ENCODE measurements around the gene NBPF3.
A peak's percentile ranks its signal among the peaks of the same experiment; 100 is the strongest.

The NBPF3 gene

DNA sequence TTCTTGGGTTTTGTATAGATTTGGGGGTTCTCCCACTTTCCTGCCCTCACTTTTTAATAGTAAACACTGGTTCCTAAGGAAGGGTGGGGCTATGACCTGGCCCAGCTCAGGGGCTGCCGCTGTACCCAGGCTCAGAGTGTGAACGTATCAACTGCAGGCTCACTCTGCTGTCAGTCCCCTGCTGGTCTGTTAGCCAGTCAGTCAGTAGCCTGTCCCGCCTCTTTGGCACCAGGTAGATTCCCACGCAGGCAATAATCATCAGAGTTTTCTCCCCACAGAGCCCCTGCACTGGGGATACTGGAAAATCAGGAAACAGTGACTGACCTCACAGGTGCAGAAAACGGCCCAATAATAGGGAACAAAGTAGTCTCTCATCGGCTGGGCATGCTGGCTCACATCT lies 54.3 kb downstream of the NBPF3 start:
- DNase-seq (ENCODE audit: low read depth in 2 of 2): no peak

DNA sequence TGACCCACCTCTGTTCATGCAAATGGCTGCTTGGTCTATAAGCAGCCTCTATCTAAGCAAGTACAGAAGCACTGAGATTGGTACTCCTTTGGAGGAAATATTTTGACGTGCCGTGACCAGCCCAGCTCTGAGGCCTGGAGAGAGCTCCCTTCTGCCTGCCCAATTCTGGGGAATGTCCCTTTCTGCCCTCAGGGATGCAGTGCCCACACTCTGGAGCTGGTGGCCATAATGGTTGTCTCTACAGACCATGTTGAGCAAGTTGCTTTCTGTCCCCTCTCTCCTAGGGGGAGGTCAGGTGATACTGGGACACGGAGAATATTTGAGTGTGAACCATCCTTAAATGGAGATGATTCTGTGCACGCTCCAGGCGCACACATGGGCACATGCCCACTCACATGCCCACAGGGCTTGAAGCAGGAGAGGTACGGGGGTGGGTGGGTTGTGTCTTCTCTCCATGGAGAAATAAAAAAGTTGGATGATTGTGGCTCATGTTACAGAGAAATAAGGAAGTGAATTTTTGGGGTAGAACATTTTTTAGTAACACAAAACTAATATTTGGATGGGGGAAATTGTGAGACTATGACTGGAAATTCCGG lies 55.4 kb downstream of the NBPF3 start:
- DNase-seq (ENCODE audit: low read depth in 2 of 2): no peak

GRCh38 chr1:21496063-21496462 lies 56.1 kb downstream of the NBPF3 start:
- no peak for DNase-seq (ENCODE audit: low read depth in 2 of 2)

DNA sequence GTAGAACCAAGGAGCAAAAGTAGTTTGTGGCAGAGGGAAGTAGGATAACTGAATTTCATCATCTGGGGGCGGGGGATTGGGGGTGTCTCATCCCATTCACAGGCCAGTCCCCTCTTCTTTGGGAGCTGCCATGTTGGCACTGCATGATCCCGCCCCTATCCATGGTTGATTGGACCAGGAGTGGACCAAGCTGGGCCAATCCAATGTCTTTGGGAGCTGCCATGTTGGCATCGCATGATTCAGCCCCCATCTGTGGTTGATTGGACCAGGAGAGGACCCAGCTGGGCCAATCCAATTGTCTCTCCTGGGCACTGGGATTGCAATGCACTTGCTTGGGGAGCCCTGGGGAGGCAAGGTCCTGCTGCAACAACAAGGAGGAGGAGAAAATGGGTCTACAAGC lies 56.9 kb downstream of the NBPF3 start:
- DNase-seq (ENCODE audit: low read depth in 2 of 2): no peak

DNA sequence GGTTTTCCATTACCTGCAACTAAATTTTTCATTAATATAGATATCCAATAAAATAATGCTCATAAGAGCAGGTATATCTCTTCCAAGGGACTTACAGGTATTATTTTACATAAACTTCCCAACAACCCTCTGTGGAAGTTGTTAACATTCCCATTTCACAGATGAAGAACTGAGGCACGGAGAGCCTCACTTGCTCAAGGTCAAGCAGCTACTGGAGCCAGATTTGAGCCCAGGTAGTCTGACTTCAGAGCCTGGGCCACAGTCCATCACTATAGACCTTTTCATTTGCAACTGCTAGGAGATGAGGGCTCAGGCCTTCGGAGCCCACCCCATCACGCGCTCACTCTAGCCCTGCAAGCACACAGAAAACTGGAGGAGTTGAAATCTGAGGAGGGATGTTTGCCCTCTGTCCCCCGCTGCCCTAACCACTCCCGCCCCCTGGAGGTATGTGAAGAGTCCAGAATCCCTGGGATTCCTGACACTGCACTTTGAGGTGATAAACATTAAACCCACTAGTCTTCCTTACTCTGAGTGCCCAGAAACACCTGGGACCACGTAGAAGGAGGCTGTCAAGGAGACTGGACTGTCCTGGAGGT lies 57.6 kb downstream of the NBPF3 start:
- DNase-seq (ENCODE audit: low read depth in 2 of 2): no peak

DNA sequence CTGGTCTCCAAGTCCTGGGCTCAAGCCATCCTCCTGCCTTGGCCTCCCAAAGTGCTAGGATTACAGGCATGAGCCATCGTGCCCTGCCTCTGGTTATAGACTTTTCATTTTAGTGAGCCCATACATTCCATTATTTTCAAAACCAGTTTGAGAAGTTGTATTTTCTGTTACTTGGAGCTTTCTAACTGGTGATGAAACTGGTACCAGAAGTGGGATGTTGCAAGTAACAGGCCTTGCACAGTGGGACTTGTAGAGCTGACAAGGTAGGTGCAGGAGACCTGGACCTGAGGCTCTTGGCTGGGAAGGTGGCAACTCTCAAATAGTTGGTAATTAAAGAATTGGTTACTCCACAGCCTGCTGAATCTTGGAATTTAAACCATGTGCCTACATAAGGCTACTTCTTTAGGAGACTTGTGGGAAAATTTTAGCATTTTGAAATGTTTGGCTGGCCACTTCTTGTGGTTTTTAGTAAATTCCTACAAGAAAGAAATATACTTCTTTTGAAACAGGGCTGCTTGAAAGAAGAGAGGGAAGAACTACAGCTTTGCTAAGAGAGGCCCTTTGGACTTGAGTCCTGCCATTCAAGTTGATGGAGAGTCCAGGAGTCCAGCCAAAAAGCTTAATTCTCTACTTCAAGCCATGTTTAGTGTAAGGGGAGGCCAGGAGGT lies 59.5 kb downstream of the NBPF3 start:
- DNase-seq (ENCODE audit: low read depth in 2 of 2): no peak

GRCh38 chr1:21503706-21504377 lies 63.9 kb downstream of the NBPF3 start:
- no peak for DNase-seq (ENCODE audit: low read depth in 2 of 2)

- no peak for DNase-seq (ENCODE audit: low read depth in 2 of 2)
Observed at GRCh38 chr1:21506804-21507203, 66.9 kb downstream of the NBPF3 start.

DNA sequence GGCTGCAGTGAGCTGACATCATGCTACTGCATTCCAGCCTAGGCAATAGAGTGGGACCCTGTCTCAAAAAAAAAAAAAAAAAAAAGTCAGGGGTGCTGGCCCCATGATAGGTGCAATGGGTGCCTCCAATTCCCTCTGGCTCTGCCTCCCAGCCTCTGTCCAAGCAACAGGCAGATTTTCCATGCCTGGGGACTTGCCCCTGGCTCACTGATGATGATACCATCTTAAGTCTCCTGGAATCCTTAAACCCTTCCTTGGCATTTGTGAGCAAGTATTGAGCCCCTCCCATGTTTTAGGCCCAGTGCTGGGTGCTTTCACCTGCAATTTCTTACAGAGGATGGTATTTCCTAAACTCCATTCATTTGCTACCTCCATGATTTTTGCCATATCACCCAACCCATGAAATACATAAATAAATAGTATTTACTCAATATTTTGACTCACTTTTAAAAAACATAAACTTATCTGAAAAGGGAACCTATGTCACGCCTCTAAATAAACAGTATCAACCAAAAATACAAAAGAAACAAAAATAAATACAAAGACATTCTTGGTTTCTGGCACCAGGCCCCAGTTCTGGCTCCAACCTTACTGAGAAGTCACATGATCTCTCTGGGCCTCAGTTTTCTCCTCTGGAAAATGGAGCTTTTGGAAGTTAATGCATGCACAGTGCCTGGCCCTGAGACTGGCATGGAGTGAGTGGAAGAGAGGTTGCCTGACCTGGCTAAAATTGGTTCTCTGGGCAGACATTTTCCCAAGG lies 67.8 kb downstream of the NBPF3 start:
- DNase-seq (ENCODE audit: low read depth in 2 of 2): no peak

DNA sequence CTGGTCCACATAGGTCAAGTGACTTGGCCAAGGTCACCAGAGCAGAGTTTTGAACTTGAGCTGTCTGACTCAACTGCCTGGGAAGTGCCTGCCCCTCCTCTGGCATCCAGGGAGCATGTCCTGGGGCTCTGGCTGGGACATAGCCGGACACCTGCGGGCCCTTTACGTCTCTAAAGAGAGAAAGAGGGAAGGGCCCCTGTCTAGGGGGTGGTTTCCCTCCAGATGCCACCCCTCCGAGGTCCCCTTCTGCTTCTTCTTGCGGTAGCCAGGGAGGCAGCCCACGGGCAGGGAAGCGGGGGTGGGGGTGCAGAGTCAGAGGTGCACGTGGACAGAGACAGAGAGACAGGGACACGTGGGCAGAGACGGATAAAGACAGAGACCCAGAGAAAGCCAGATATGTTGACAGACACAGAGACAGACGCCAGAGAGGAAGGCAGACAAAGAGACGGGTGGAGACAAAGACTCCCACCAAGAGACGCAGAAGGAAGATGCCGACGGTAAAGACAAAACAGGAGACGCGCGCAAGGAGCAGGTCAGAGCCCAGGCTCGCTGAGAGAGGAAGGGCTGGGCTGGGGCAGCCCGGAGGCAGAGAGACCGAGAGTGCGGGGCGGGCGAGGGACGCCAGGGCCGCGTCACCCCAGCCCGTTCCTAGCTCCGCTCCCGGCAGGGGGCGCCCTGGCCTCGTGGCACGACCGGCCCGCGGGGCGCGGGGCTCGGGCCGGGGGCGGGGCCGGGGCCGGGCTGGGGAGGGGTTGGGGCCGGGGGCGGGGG lies 68.8 kb downstream of the NBPF3 start:
- peak; percentile 33 to 69 for DNase-seq (ENCODE audit: low read depth in 2 of 2)

DNA sequence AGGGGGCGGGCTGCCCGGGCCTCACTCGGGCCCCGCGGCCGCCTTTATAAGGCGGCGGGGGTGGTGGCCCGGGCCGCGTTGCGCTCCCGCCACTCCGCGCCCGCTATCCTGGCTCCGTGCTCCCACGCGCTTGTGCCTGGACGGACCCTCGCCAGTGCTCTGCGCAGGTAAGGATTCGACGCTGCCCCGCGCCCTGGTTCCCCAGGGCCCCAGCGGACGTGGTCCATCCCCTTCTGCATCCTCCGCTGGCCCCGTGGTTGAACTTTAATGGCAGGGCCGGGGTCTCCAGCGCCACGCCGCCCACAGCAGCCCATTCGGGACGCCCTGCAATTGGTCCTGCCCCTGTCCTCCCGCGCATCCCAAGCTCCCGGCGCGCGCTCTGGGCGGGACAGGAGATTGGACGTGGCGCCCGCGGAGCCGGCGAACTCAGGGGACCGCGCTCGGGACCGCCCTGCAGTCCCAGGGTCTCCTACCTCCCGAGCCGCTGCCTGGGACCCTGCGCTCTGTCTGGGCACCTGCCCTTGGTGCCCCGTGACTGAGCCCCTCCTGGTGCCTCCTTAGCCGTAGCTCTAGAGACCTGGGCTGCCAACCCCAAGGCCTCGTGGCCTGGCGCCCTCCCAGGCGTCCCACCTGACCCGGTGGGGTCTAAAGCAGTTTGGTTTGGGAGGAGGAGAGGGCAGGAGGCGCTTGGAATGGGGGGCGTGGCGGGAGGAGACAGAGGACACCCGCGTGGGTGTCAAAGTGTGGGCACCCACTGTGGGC lies 69.6 kb downstream of the NBPF3 start, which contains the start of gene ALPL:
Gene ALPL (plus strand): TSS at position 73 of the 762 bp plus-strand sequence. CDS start 44,659 bp downstream, outside the sequence.
- DNase-seq (ENCODE audit: low read depth in 2 of 2): no peak

DNA sequence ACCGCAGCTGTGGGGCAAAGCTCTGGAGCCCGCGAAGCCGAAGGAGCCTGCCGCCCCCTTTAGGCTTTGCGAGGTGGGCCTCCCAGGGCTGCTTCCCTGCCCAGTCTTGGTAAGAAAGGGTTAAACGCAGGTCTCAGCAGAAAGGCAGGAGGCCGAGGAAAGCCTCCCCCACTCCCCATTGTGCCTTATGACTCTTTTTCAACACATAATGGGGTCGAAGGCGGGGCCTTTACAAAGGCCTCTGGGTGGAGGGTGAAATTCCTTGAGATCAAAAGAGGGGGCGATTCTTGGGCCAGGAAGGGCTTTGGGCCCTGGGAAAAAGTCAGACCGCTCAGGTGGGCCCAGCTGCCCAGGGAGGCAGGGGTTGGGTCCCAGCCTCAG lies 70.2 kb downstream of the NBPF3 start:
- no peak for DNase-seq (ENCODE audit: low read depth in 2 of 2)

DNA sequence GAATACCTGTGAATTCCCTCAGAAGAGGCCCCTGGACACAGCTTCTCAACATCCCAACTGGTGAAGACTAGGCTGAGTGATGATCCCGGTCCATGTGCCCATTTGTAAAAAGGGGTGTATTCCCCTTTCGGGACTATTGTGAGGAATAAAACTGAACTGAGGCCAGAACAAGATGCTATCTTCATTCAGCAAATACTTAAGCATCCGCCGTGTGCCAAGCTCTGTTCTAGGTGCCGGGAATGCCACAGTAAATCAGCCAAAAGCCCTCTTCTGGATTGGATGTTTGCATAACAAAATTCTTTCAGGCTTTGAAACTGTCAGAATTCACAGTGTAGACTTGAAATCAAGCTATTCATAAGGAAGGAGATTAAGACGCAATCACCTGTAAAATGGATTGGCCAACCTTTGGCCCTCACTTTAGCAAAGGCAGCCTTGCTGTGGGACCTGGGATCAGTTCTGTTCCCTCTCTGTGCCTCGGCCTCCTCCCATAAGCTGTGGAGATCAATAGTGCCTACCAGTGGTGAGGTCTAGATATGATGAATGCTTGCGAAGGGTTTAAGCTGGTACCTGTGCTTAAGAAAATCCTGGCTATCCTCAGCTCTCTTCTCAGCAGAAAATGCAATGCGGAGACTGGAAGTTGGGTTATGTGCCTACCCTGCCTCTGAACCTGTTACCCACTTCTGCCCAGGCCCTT lies 71.1 kb downstream of the NBPF3 start:
- DNase-seq (ENCODE audit: low read depth in 2 of 2): no peak

DNA sequence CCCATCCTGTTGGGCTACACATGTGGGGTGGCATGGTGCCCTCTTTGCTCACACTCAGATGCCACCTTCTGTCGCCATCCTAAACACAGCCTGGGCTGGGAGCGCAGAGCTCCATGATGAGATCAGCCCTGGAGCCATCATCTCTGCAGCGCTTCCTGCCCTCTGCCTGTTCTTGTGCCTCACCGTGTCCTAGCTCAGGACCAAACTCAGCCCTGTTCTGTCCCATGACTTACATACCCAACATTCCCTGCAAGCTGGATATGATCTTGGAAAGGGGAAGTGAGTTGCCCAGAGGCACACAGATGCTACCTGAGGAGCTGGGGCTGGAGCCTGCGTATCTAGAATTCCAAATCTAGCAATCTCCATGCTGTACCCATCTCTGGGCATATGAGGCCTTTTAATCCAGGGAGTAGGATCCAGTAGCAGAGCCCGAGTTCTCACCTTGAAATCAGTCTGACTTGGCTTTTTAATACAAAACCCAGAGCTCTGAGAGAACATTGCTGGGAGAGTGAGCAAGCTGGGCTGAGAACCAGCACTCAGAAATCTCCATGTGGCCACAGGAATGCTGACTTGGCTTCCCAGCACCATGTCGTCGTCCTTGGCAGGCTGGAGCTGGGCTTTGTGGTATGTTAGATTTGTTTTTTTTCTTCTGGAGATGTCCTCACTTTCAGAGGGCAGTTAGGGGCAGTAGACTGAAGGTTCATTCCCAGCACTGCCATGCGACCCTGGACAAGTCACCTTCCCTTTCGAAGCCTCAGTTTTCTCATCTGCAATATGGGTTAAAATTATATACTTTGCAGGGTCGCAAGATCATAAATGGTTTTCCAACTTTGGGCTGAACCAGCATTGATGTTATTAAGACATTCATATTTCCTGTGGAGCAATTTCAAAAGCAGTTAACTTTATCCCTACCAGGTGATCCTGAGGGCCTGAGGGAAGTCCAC lies 71.9 kb downstream of the NBPF3 start:
- DNase-seq (ENCODE audit: low read depth in 2 of 2): no peak

GRCh38 chr1:21514245-21514644 lies 74.3 kb downstream of the NBPF3 start:
- no peak for DNase-seq (ENCODE audit: low read depth in 2 of 2)

DNA sequence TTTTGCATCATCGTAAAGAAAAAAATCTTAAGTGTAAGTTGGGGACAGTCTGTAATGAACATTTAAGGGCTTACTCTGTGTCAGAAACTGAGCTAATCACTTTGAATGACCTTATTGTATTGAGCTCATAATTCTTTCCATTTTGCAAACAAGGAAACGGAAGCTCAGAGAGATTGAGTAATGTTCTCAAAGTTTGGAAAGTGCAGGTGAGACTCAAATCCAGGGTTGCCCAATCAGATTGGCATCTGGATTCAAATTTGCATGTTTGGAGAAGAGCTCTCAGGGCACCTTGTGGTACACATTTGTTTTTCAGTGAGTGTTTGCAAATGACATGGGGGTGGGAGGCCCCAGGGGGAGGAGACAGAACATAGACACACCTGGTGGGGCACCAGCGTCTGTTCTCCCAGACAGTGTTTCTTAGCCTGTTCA lies 77.2 kb downstream of the NBPF3 start:
- DNase-seq (ENCODE audit: low read depth in 2 of 2): no peak

DNA sequence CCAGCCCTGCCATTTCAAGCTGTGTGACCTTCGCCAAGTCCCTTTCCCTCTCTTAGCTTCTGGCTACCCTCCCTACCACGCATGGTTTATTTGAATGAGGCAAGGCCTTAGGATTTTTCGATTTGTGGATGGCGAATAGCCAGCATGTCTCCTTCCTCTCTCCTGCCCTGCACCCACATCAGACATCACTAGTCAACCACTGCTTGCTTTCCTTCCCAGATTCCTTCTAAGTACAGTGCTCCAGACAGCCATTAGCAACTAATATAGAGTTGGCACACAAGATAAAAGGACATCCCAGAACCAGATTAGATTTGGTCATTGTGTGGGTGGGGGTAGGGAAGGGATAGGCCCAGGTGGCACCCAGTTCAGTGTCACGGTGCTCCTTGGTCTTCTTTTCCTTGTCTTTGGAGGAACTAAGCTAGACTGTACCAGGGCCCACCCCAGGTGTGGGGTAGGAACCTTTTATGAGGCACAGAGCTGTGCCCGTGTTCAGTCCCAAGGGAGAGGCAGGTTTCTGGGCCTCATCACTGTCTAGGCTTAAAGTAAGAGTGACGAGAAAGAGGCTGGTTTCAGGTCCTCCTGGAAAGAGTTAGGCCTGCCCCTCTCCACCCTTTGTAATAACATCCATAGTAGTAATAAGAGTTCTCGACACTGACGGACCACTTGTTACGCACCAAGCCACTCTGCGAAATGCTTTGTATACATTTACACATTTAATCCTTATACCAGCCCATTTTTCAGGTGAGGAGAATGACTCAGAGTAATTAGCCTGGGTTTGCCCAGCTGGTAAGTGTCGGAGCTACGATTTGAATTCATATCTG lies 77.9 kb downstream of the NBPF3 start:
- no peak for DNase-seq (ENCODE audit: low read depth in 2 of 2)
